Thyroid gland (tissue), 4 donors: ENCODE measurements around the gene KLRG1.

Experiments
- CTCF ChIP-seq, 6 experiments: fragments of 200-600 bp in 3 of 6; fragments of 450-650 bp in 3 of 6; sonication (generic) in 3 of 6; IDR thresholded peaks; one replicate each; pipeline ENCODE4 v1.5.1; 2016 to 2019; ENCODE audit warnings: antibody characterized with exemption in 6 of 6, mild to moderate bottlenecking in 2 of 6, inconsistent platforms in 1 of 6, moderate library complexity in 1 of 6
- POLR2A ChIP-seq, 2 donors: fragments of 450-650 bp; IDR thresholded peaks; one replicate each; pipeline ENCODE4 v1.6.1; 2017; ENCODE audit warnings: antibody characterized with exemption in 2 of 2, mild to moderate bottlenecking in 2 of 2, moderate library complexity in 1 of 2

GRCh38 chr12:8991371-8992345, 2.3 kb downstream of the KLRG1 start:
- TF ChIP-seq CTCF (IDR thresholded peaks at IDR 0.05) (no peak), POLR2A (IDR thresholded peaks at IDR 0.05) (no peak)
